H1 (cell line): ENCODE data around the gene MARCHF2.

Experiments used
- CEBPB ChIP-seq: IDR thresholded peaks from 2 replicates; pipeline ENCODE4 v1.6.1; 2012; ENCODE audit warnings: low read depth, low read length
- CHD2 ChIP-seq: IDR thresholded peaks from 2 replicates; pipeline ENCODE4 v1.6.1; 2012; ENCODE audit warnings: low read length, improper control_type of control experiment
- CREB1 ChIP-seq: IDR thresholded peaks from 2 replicates; pipeline ENCODE4 v1.6.1; 2012; ENCODE audit warnings: inconsistent platforms
- EP300 ChIP-seq, 2 experiments: IDR thresholded peaks; 1 replicate in 1 of 2; 2 replicates in 1 of 2; pipeline ENCODE4 v1.6.1; 2011 to 2012; ENCODE audit warnings: low read depth in 2 of 2, low read length in 2 of 2, mild to moderate bottlenecking in 2 of 2, borderline replicate concordance in 1 of 2, inconsistent platforms in 1 of 2, moderate library complexity in 1 of 2
- GABPA ChIP-seq: IDR thresholded peaks from 2 replicates; pipeline ENCODE4 v1.6.1; 2011; ENCODE audit warnings: mild to moderate bottlenecking, low read length, moderate library complexity, borderline replicate concordance; ENCODE audit not compliant: insufficient read depth
- POLR2A ChIP-seq, 2 experiments: IDR thresholded peaks; 1 replicate in 1 of 2; 2 replicates in 1 of 2; pipeline ENCODE4 v1.6.1; 2011; ENCODE audit warnings: low read depth in 2 of 2, low read length in 2 of 2, mild to moderate bottlenecking in 2 of 2; ENCODE audit errors: control extremely low read depth in 1 of 2
- POLR2AphosphoS5 ChIP-seq: IDR thresholded peaks from 2 replicates; pipeline ENCODE4 v1.6.1; 2011; ENCODE audit warnings: low read depth, low read length
- SP1 ChIP-seq: IDR thresholded peaks from 2 replicates; pipeline ENCODE4 v1.6.1; 2011; ENCODE audit warnings: low read depth, low read length
- TBP ChIP-seq: IDR thresholded peaks from 2 replicates; pipeline ENCODE4 v1.6.1; 2011; ENCODE audit warnings: low read depth, low read length, improper control_type of control experiment
- YY1 ChIP-seq: IDR thresholded peaks from 2 replicates; pipeline ENCODE4 v1.6.1; 2011; ENCODE audit warnings: low read depth, mild to moderate bottlenecking, low read length
- TF ChIP-seq, protein P1 (sequence below), 3 experiments: IDR thresholded peaks; 1 replicate in 2 of 3; 2 replicates in 1 of 3; pipeline versions ENCODE4 v1.5.1 to v1.6.1; 2011; ENCODE audit warnings: low read length in 3 of 3, mild to moderate bottlenecking in 3 of 3, inconsistent platforms in 2 of 3, low read depth in 1 of 3, moderate library complexity in 1 of 3; ENCODE audit not compliant: insufficient read depth in 1 of 3; ENCODE audit errors: control extremely low read depth in 1 of 3

DNA sequence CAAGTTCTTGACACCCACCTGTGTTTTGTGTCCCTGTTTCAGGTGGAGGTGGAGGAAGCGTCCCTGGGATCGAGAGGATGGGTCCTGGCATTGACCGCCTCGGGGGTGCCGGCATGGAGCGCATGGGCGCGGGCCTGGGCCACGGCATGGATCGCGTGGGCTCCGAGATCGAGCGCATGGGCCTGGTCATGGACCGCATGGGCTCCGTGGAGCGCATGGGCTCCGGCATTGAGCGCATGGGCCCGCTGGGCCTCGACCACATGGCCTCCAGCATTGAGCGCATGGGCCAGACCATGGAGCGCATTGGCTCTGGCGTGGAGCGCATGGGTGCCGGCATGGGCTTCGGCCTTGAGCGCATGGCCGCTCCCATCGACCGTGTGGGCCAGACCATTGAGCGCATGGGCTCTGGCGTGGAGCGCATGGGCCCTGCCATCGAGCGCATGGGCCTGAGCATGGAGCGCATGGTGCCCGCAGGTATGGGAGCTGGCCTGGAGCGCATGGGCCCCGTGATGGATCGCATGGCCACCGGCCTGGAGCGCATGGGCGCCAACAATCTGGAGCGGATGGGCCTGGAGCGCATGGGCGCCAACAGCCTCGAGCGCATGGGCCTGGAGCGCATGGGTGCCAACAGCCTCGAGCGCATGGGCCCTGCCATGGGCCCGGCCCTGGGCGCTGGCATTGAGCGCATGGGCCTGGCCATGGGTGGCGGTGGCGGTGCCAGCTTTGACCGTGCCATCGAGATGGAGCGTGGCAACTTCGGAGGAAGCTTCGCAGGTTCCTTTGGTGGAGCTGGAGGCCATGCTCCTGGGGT lies 72.7 kb downstream of the MARCHF2 start:
- no peak for TF ChIP-seq CEBPB
- no peak for TF ChIP-seq EP300 (IDR thresholded peaks at IDR 0.05; ENCODE audit: borderline replicate concordance in 1 of 2, low read depth in 2 of 2, low read length in 2 of 2)
- TF ChIP-seq, protein P1, sequence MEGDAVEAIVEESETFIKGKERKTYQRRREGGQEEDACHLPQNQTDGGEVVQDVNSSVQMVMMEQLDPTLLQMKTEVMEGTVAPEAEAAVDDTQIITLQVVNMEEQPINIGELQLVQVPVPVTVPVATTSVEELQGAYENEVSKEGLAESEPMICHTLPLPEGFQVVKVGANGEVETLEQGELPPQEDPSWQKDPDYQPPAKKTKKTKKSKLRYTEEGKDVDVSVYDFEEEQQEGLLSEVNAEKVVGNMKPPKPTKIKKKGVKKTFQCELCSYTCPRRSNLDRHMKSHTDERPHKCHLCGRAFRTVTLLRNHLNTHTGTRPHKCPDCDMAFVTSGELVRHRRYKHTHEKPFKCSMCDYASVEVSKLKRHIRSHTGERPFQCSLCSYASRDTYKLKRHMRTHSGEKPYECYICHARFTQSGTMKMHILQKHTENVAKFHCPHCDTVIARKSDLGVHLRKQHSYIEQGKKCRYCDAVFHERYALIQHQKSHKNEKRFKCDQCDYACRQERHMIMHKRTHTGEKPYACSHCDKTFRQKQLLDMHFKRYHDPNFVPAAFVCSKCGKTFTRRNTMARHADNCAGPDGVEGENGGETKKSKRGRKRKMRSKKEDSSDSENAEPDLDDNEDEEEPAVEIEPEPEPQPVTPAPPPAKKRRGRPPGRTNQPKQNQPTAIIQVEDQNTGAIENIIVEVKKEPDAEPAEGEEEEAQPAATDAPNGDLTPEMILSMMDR (IDR thresholded peaks at IDR 0.05; ENCODE audit: control extremely low read depth in 1 of 3, insufficient read depth in 1 of 3, low read depth in 1 of 3, low read length in 3 of 3) = no peak
- TF ChIP-seq YY1 = no peak
- no peak for TF ChIP-seq TBP
- no peak for TF ChIP-seq CHD2
- no peak for TF ChIP-seq GABPA
- peak in 1 of 2 experiments; percentile 5; a peak in 1 of 3 replicates for TF ChIP-seq POLR2A (IDR thresholded peaks at IDR 0.05; ENCODE audit: control extremely low read depth in 1 of 2, low read depth in 2 of 2, low read length in 2 of 2)
- 0 out of 2 replicates have a peak, but pooled peaks have one; percentile 21 for TF ChIP-seq POLR2AphosphoS5
- TF ChIP-seq CREB1 = no peak
- no peak for TF ChIP-seq SP1
